ENCODE results near the gene LRRC71.

GRCh38 chr1:156900896-156901589 lies 19.4 kb upstream of the LRRC71 start:
- no peak for TF ChIP-seq CTCF (IDR thresholded peaks at IDR 0.05)
- TF ChIP-seq YY1 (IDR thresholded peaks at IDR 0.05; ENCODE audit: low read depth), result no peak
- TF ChIP-seq REST (IDR thresholded peaks at IDR 0.05; ENCODE audit: low read depth, low read length), result no peak
- no peak for TF ChIP-seq RXRA (IDR thresholded peaks at IDR 0.05; ENCODE audit: borderline replicate concordance, low read depth)
- TF ChIP-seq TEAD4 (IDR thresholded peaks at IDR 0.05; ENCODE audit: borderline replicate concordance, insufficient read depth), result no peak
- no peak for TF ChIP-seq RCOR1 (IDR thresholded peaks at IDR 0.05; ENCODE audit: low read length)
- TF ChIP-seq, protein P1, sequence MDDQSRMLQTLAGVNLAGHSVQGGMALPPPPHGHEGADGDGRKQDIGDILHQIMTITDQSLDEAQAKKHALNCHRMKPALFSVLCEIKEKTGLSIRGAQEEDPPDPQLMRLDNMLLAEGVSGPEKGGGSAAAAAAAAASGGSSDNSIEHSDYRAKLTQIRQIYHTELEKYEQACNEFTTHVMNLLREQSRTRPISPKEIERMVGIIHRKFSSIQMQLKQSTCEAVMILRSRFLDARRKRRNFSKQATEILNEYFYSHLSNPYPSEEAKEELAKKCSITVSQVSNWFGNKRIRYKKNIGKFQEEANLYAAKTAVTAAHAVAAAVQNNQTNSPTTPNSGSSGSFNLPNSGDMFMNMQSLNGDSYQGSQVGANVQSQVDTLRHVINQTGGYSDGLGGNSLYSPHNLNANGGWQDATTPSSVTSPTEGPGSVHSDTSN (IDR thresholded peaks at IDR 0.05), result no peak
- TF ChIP-seq, protein P2, sequence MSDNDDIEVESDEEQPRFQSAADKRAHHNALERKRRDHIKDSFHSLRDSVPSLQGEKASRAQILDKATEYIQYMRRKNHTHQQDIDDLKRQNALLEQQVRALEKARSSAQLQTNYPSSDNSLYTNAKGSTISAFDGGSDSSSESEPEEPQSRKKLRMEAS (IDR thresholded peaks at IDR 0.05; ENCODE audit: low read depth), result no peak
- TF ChIP-seq POLR2AphosphoS5 (IDR thresholded peaks at IDR 0.05; ENCODE audit: low read depth, low read length), result no peak
- no peak for TF ChIP-seq ELF1 (IDR thresholded peaks at IDR 0.05)
- no peak for TF ChIP-seq JUND (IDR thresholded peaks at IDR 0.05)
- TF ChIP-seq SIN3A (IDR thresholded peaks at IDR 0.05; ENCODE audit: borderline replicate concordance, low read depth, low read length), result no peak
- no peak for TF ChIP-seq MXI1 (IDR thresholded peaks at IDR 0.05; ENCODE audit: low read depth, low read length)
- no peak for TF ChIP-seq EP300 (IDR thresholded peaks at IDR 0.05; ENCODE audit: borderline replicate concordance in 1 of 2, low read depth in 1 of 2, low read length in 1 of 2)
